ENCODE results near the gene RALA. TPM values are rescaled to one million over a fixed set of nuclear protein-coding genes. Genes with fewer than 3 reads are reported as not detected.

RALA gene
- total and polyA plus RNA-seq, 10 of the 15 experiments (the other 5 are each of a cell fraction or from before 2014, with no cell fraction given), result 7.5 to 53.3 (median 23.1) TPM

DNA sequence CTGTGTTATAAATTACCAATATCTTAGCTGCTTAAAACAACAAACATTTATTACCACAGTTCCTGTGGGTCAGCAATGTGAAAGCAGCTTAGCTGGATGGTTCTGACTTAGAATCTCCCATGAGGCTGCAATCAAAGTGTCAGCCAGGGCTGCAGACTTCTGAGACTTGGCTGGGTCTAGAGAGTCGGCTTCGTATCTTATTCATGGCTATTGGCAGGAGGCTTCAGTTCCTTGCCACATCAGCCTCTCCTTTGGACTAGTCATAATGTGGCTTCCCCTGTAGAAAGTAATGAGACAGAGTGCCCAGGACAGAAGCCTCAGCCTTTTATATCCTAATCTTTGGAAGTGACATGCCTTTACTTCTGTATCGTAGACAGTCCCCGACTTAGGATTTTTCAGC lies 27.3 kb downstream of the RALA start (continued):
- TF ChIP-seq, protein P1, sequence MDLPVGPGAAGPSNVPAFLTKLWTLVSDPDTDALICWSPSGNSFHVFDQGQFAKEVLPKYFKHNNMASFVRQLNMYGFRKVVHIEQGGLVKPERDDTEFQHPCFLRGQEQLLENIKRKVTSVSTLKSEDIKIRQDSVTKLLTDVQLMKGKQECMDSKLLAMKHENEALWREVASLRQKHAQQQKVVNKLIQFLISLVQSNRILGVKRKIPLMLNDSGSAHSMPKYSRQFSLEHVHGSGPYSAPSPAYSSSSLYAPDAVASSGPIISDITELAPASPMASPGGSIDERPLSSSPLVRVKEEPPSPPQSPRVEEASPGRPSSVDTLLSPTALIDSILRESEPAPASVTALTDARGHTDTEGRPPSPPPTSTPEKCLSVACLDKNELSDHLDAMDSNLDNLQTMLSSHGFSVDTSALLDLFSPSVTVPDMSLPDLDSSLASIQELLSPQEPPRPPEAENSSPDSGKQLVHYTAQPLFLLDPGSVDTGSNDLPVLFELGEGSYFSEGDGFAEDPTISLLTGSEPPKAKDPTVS (IDR thresholded peaks at IDR 0.05; ENCODE audit: low read depth, low read length), result no peak
- TF ChIP-seq GABPA (IDR thresholded peaks at IDR 0.05; ENCODE audit: low read depth), result no peak
- TF ChIP-seq PKNOX1 (IDR thresholded peaks at IDR 0.05), result no peak
- TF ChIP-seq MEF2B (IDR thresholded peaks at IDR 0.05; ENCODE audit: partially characterized antibody, poor library complexity, severe bottlenecking), result no peak
- no peak for TF ChIP-seq NFXL1 (IDR thresholded peaks at IDR 0.05; ENCODE audit: borderline replicate concordance)

GRCh38 chr7:39651265-39651664 lies 27.9 kb downstream of the RALA start:
- H3K27me3 ChIP-seq (replicated peaks in 1 of 2; ENCODE audit: control insufficient read depth in 2 of 2, insufficient read depth in 2 of 2, low read length in 1 of 2), result no peaks in the 10 kb centered on the region
- ATAC-seq, result no peak
- ChIA-PET CTCF (interaction anchor here (1.0 kb wide), 1 partner anchor 8 kb away, joined by 3 read pairs; no protein-coding TSS in a partner anchor), POLR2A (interaction anchor here (1.5 kb wide), 1 partner anchor 24 kb away, joined by 5 read pairs; no protein-coding TSS in a partner anchor), RAD21 (ENCODE audit: unreplicated experiment) (no interaction called here), SMC1A (ENCODE audit: uncharacterized antibody, unreplicated experiment) (interaction anchor here (0.6 to 1.3 kb wide), 5 partner anchors 10 to 62 kb away, joined by 3 read pairs; no protein-coding TSS in a partner anchor)
- no TSS peak for BruUV-seq (replicated peaks)
- intact Hi-C loops (cut with micrococcal nuclease; ENCODE audit: unreplicated experiment), result no loop called here
- peaks cover 2% of the 10 kb centered on the region; the same call in 2 of the 3 replicates for H3K9me3 ChIP-seq (replicated peaks; ENCODE audit: control insufficient read depth, insufficient read depth, low read length)
- no peak overlapping the region for H3K27ac ChIP-seq (ENCODE audit: control insufficient read depth, insufficient read depth)
- no peak overlapping the region for H2AFZ ChIP-seq (ENCODE audit: control insufficient read depth, low read depth, low read length)
- H3K4me1 ChIP-seq (ENCODE audit: control insufficient read depth, insufficient read depth, low read length), result peaks cover 9% of the 10 kb centered on the region
- 93% methylated on average over 3 of the region's 3 CpGs for WGBS (ENCODE audit: insufficient coverage, insufficient replicate concordance, low lambda C conversion rate, missing lambda C conversion rate)
- H3K36me3 ChIP-seq (ENCODE audit: control insufficient read depth in 2 of 2, insufficient read depth in 2 of 2, low read length in 1 of 2), result peaks cover 0 to 2% of the 10 kb centered on the region in 2 experiments; a peak in 1 of 4 replicates
- H3K9ac ChIP-seq (ENCODE audit: control insufficient read depth, insufficient read depth, low read length), result no peak overlapping the region
- peaks cover 11% of the 10 kb centered on the region for H3K79me2 ChIP-seq (ENCODE audit: control insufficient read depth, insufficient read depth, low read length)
- no peak for DNase-seq (ENCODE audit: low read depth, low spot score)
- no peaks in the 10 kb centered on the region for H4K20me1 ChIP-seq (ENCODE audit: control insufficient read depth, insufficient read depth)
- no peak for FAIRE-seq
- TF ChIP-seq, protein P2, sequence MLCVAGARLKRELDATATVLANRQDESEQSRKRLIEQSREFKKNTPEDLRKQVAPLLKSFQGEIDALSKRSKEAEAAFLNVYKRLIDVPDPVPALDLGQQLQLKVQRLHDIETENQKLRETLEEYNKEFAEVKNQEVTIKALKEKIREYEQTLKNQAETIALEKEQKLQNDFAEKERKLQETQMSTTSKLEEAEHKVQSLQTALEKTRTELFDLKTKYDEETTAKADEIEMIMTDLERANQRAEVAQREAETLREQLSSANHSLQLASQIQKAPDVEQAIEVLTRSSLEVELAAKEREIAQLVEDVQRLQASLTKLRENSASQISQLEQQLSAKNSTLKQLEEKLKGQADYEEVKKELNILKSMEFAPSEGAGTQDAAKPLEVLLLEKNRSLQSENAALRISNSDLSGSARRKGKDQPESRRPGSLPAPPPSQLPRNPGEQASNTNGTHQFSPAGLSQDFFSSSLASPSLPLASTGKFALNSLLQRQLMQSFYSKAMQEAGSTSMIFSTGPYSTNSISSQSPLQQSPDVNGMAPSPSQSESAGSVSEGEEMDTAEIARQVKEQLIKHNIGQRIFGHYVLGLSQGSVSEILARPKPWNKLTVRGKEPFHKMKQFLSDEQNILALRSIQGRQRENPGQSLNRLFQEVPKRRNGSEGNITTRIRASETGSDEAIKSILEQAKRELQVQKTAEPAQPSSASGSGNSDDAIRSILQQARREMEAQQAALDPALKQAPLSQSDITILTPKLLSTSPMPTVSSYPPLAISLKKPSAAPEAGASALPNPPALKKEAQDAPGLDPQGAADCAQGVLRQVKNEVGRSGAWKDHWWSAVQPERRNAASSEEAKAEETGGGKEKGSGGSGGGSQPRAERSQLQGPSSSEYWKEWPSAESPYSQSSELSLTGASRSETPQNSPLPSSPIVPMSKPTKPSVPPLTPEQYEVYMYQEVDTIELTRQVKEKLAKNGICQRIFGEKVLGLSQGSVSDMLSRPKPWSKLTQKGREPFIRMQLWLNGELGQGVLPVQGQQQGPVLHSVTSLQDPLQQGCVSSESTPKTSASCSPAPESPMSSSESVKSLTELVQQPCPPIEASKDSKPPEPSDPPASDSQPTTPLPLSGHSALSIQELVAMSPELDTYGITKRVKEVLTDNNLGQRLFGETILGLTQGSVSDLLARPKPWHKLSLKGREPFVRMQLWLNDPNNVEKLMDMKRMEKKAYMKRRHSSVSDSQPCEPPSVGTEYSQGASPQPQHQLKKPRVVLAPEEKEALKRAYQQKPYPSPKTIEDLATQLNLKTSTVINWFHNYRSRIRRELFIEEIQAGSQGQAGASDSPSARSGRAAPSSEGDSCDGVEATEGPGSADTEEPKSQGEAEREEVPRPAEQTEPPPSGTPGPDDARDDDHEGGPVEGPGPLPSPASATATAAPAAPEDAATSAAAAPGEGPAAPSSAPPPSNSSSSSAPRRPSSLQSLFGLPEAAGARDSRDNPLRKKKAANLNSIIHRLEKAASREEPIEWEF (IDR thresholded peaks at IDR 0.05; ENCODE audit: insufficient replicate concordance, low read depth, low read length), result no peak
- TF ChIP-seq IRF4 (IDR thresholded peaks at IDR 0.05; ENCODE audit: low read depth, low read length) (no peak), RBBP5 (conservative IDR thresholded peaks at IDR 0.05) (no peak), GABPA (IDR thresholded peaks at IDR 0.05; ENCODE audit: low read depth) (no peak), NFYB (IDR thresholded peaks at IDR 0.05; ENCODE audit: insufficient read depth, low read depth, low read length) (no peak), YY1 (IDR thresholded peaks at IDR 0.05; ENCODE audit: low read depth, low read length) (0 out of 2 replicates have a peak, but pooled peaks have one; percentile 9), NRF1 (conservative IDR thresholded peaks at IDR 0.05; ENCODE audit: low read depth, low read length) (no peak)
- H3K4me3 ChIP-seq, result no peak overlapping the region
- H3K4me2 ChIP-seq (ENCODE audit: control insufficient read depth, insufficient read depth), result no peak overlapping the region
- in situ Hi-C loops (cut with MboI), result no loop called here
